CD14-positive monocyte (primary cell): ENCODE results near the gene KIF24. TPM values are rescaled to one million over a fixed set of nuclear protein-coding genes. Genes with fewer than 3 reads are reported as not detected.

ENCODE experiments used
- DNase-seq, 3 donors: peaks; one replicate each; pipeline ENCODE4 v3.0.0-alpha.2; 2011 to 2022
- H2AFZ ChIP-seq: 2 replicates; pipeline ENCODE4 v1.6.0; 2012; ENCODE audit warnings: mild to moderate bottlenecking, low read depth, low read length, inconsistent platforms; ENCODE audit not compliant: insufficient read depth, poor library complexity, severe bottlenecking
- H3K27ac ChIP-seq, 2 donors: 1 replicate in 1 of 2; 2 replicates in 1 of 2; pipeline ENCODE4 v1.5.1; 2012 to 2013; ENCODE audit warnings: low read length in 2 of 2, control low read depth in 1 of 2, inconsistent platforms in 1 of 2, low read depth in 1 of 2, mild to moderate bottlenecking in 1 of 2
- H3K27me3 ChIP-seq, 2 donors: one replicate each; pipeline versions ENCODE4 v1.6.0 to v1.6.1; 2011 to 2013; ENCODE audit warnings: low read length in 2 of 2; ENCODE audit not compliant: control insufficient read depth in 2 of 2, insufficient read depth in 2 of 2
- H3K36me3 ChIP-seq, 2 donors: replicated peaks in 1 of 2; 1 replicate in 1 of 2; 2 replicates in 1 of 2; pipeline versions ENCODE4 v1.5.1 to v1.6.1; 2012 to 2013; ENCODE audit warnings: low read length in 2 of 2, control low read depth in 1 of 2, inconsistent platforms in 1 of 2, mild to moderate bottlenecking in 1 of 2; ENCODE audit not compliant: insufficient read depth in 2 of 2, control insufficient read depth in 1 of 2
- H3K4me1 ChIP-seq, 2 donors: 1 replicate in 1 of 2; 2 replicates in 1 of 2; pipeline versions ENCODE4 v1.5.1 to v1.6.1; 2012 to 2013; ENCODE audit warnings: low read length in 2 of 2, control low read depth in 1 of 2, inconsistent platforms in 1 of 2, mild to moderate bottlenecking in 1 of 2, moderate library complexity in 1 of 2; ENCODE audit not compliant: insufficient read depth in 2 of 2, control insufficient read depth in 1 of 2
- H3K4me2 ChIP-seq: replicated peaks from 2 replicates; pipeline ENCODE3; 2012; ENCODE audit warnings: low read length, moderate library complexity, mild to moderate bottlenecking; ENCODE audit not compliant: poor library complexity, severe bottlenecking; ENCODE audit errors: extremely low read depth
- H3K4me3 ChIP-seq, 3 experiments: fragments of 200-600 bp in 1 of 3; sonication (generic) in 1 of 3; replicated peaks in 1 of 3; 1 replicate in 2 of 3; 2 replicates in 1 of 3; pipeline ENCODE4 v1.5.1; 2011 to 2013; ENCODE audit warnings: low read length in 3 of 3, mild to moderate bottlenecking in 3 of 3, control low read depth in 2 of 3, low read depth in 2 of 3, inconsistent platforms in 1 of 3, moderate library complexity in 1 of 3
- H3K79me2 ChIP-seq: 2 replicates; pipeline ENCODE4 v1.6.0; 2012; ENCODE audit warnings: mild to moderate bottlenecking, control low read depth, inconsistent platforms, low read length, moderate library complexity; ENCODE audit not compliant: insufficient read depth
- H3K9ac ChIP-seq: 2 replicates; pipeline ENCODE4 v1.6.0; 2017; ENCODE audit warnings: low read length, mild to moderate bottlenecking; ENCODE audit not compliant: insufficient read depth, poor library complexity, severe bottlenecking
- H3K9me3 ChIP-seq, 2 donors: replicated peaks in 1 of 2; 1 replicate in 1 of 2; 2 replicates in 1 of 2; pipeline versions ENCODE4 v1.5.1 to v1.6.1; 2012 to 2013; ENCODE audit warnings: low read length in 2 of 2, control low read depth in 1 of 2; ENCODE audit not compliant: control insufficient read depth in 1 of 2, insufficient read depth in 1 of 2
- H4K20me1 ChIP-seq: 2 replicates; pipeline ENCODE4 v1.6.0; 2012; ENCODE audit warnings: mild to moderate bottlenecking, low read length, control low read depth, moderate library complexity; ENCODE audit not compliant: insufficient read depth
- H3K27ac Mint-ChIP-seq, 7 donors: one replicate each; pipeline ENCODE4 v1.8.0; 2020; ENCODE audit warnings: mild to moderate bottlenecking in 7 of 7, mixed read lengths in 7 of 7, moderate library complexity in 6 of 7, inconsistent platforms in 2 of 7
- H3K27me3 Mint-ChIP-seq, 3 donors: one replicate each; pipeline ENCODE4 v1.8.0; 2021 to 2022; ENCODE audit warnings: low read depth in 3 of 3, mild to moderate bottlenecking in 3 of 3, mixed read lengths in 3 of 3, moderate library complexity in 3 of 3, inconsistent platforms in 1 of 3
- H3K36me3 Mint-ChIP-seq, 2 donors: one replicate each; pipeline ENCODE4 v1.8.0; 2020; ENCODE audit warnings: mixed read lengths in 2 of 2, inconsistent platforms in 1 of 2, mild to moderate bottlenecking in 1 of 2
- H3K4me1 Mint-ChIP-seq: one replicate; pipeline ENCODE4 v1.8.0; 2020; ENCODE audit warnings: mild to moderate bottlenecking, mixed read lengths
- H3K4me3 Mint-ChIP-seq, 2 donors: one replicate each; pipeline ENCODE4 v1.8.0; 2020; ENCODE audit warnings: mild to moderate bottlenecking in 2 of 2, mixed read lengths in 2 of 2, moderate library complexity in 1 of 2
- H3K9me3 Mint-ChIP-seq, 7 donors: one replicate each; pipeline ENCODE4 v1.8.0; 2020 to 2022; ENCODE audit warnings: mixed read lengths in 7 of 7, mild to moderate bottlenecking in 6 of 7, moderate library complexity in 6 of 7, inconsistent platforms in 2 of 7
- WGBS: methylation state at CpG from one replicate; pipeline ENCODE4 v1.1.5; 2013; ENCODE audit warnings: missing lambda C conversion rate; ENCODE audit not compliant: insufficient coverage; 5-methylcytosine and 5-hydroxymethylcytosine counted together
- intact Hi-C, 2 donors: fragments of 100-400 bp; cut with micrococcal nuclease; formaldehyde crosslinking; loops; one replicate each; pipeline versions ENCODE4 v1.15.0 to v1.15.1; 2023
- polyA plus RNA-seq, 3 donors: library from polyadenylated mRNA; depleted of rRNA in 1 of 3; unstranded in 2 of 3; stranded (reverse) in 1 of 3; fragments of 300-500 nt in 2 of 3; fragments of >200 nt in 1 of 3; fragmentation: Illumina TruSeq in 2 of 3; gene quantifications; 1 replicate in 2 of 3; 2 replicates in 1 of 3; pipeline ENCODE4 v1.2.3, GENCODE V29; 2012 to 2021
- small RNA-seq: library from RNA; depleted of rRNA; stranded (forward); fragments of <200 nt; gene quantifications from one replicate; pipeline ENCODE3, GENCODE V24; 2012; ENCODE audit warnings: low read depth; ENCODE audit not compliant: insufficient read length
- TF ChIP-seq, protein P1 (sequence below): fragments of 200-600 bp; IDR thresholded peaks from one replicate; pipeline ENCODE4 v1.8.0; 2022; ENCODE audit warnings: antibody characterized with exemption, mild to moderate bottlenecking

KIF24 gene
- polyA plus RNA-seq, 3 donors = 0.13 to 0.31 TPM; not detected in 1

DNA sequence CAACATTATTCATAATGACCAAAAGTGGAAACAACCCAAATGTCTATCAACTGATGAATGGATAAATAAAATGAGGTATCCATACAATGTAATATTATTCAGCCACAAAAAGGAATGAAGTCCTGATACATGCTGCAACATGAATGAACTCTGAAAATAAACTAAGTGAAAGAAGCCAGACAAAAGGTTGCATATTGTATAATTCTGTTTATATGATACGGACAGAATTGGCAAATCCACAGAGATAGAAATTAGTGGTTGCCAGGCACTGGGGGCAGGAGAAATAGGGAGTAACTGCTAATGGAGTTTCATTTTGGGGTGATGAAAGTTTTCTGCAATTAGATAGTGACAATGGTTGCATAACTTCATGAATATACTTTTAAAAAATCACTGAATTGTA lies 47.0 kb downstream of the KIF24 start:
- peaks cover 3% of the 10 kb centered on the region for H3K4me1 Mint-ChIP-seq
- H3K4me3 ChIP-seq = no peak overlapping the region
- no peaks in the 10 kb centered on the region for H4K20me1 ChIP-seq
- H3K9me3 Mint-ChIP-seq = peaks cover 0 to 3% (median 0%) of the 10 kb centered on the region in 7 donors
- H3K9me3 ChIP-seq = no peaks in the 10 kb centered on the region
- no peaks in the 10 kb centered on the region for H3K27me3 ChIP-seq
- no peak for DNase-seq
- no peak overlapping the region for H3K9ac ChIP-seq
- H3K27ac ChIP-seq = no peak overlapping the region
- TF ChIP-seq, protein P1, sequence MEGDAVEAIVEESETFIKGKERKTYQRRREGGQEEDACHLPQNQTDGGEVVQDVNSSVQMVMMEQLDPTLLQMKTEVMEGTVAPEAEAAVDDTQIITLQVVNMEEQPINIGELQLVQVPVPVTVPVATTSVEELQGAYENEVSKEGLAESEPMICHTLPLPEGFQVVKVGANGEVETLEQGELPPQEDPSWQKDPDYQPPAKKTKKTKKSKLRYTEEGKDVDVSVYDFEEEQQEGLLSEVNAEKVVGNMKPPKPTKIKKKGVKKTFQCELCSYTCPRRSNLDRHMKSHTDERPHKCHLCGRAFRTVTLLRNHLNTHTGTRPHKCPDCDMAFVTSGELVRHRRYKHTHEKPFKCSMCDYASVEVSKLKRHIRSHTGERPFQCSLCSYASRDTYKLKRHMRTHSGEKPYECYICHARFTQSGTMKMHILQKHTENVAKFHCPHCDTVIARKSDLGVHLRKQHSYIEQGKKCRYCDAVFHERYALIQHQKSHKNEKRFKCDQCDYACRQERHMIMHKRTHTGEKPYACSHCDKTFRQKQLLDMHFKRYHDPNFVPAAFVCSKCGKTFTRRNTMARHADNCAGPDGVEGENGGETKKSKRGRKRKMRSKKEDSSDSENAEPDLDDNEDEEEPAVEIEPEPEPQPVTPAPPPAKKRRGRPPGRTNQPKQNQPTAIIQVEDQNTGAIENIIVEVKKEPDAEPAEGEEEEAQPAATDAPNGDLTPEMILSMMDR = no peak
- no peaks in the 10 kb centered on the region for H3K4me1 ChIP-seq
- no peak overlapping the region for H3K4me2 ChIP-seq
- H3K27me3 Mint-ChIP-seq = peaks cover 0 to 3% (median 0%) of the 10 kb centered on the region in 3 donors
- 100% methylated on average over 1 of the region's 1 CpG for WGBS
- H3K36me3 Mint-ChIP-seq = peaks cover 25 to 34% of the 10 kb centered on the region in 2 donors
- H3K4me3 Mint-ChIP-seq = no peak overlapping the region
- H3K79me2 ChIP-seq = no peaks in the 10 kb centered on the region
- peaks cover 0 to 9% of the 10 kb centered on the region in 2 donors for H3K36me3 ChIP-seq
- no peak overlapping the region for H2AFZ ChIP-seq
- intact Hi-C loops = no loop called here
- H3K27ac Mint-ChIP-seq = no peak overlapping the region

DNA sequence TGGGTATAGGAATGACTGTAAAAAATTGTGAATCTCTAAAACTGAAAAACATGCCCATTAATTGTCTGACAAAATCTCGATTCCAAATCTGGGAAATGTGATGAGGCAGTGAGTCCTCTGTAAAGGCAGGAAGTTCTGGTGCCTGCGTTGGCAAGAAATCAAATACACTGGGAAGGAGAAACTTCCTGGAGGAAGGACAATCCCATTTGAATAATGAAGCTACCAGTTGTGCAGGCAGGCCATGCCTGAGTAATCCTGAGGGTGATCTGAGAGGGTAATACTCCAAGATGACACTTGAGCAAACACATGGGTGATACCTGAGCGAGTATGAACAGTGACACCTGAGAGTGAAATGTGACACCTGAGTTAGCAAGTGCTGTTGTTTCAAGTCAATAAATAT lies 49.7 kb downstream of the KIF24 start:
- Histone ChIP-seq H3K4me2 (no peak overlapping the region), H3K27me3 (no peaks in the 10 kb centered on the region), H3K9me3 (no peaks in the 10 kb centered on the region), H3K4me1 (no peaks in the 10 kb centered on the region), H3K36me3 (peaks cover 0 to 5% of the 10 kb centered on the region in 2 donors), H3K79me2 (no peaks in the 10 kb centered on the region), H3K9ac (no peak overlapping the region), H3K4me3 (no peak overlapping the region), H4K20me1 (no peaks in the 10 kb centered on the region), H2AFZ (no peak overlapping the region), H3K27ac (no peak overlapping the region)
- Mint-ChIP-seq H3K9me3 (no peaks in the 10 kb centered on the region), H3K27me3 (peaks cover 0 to 3% (median 0%) of the 10 kb centered on the region in 3 donors), H3K36me3 (peaks cover 17 to 19% of the 10 kb centered on the region in 2 donors), H3K27ac (peak overlapping the region in 1 of 7 donors; percentile 10), H3K4me1 (peaks cover 3% of the 10 kb centered on the region), H3K4me3 (no peak overlapping the region)
- intact Hi-C loops = no loop called here
- WGBS = 86% methylated on average over 1 of the region's 3 CpGs
- DNase-seq = no peak
- TF ChIP-seq, protein P1 = no peak

Small RNA genes lying within 50 kb of the gene (small RNA-seq; reads per million reads assigned to genes)
- gene RNU2-50P = 1.2 reads per million

Other genes starting within 250 kb of the KIF24 start
- gene DCAF12, start 202.6 kb downstream of the KIF24 start, polyA plus RNA-seq = 10 to 100 TPM; 14.6 to 35.5 (median 22.4) TPM
- 10 to 100 TPM; 32.5 to 44.5 (median 39.2) TPM for gene UBAP1, start 150.2 kb downstream of the KIF24 start, polyA plus RNA-seq
- 10 to 100 TPM; 24.4 to 56.9 (median 38.0) TPM for gene NUDT2, start 301 bp upstream of the KIF24 start, polyA plus RNA-seq
- under 1 TPM in 2 of 3 donors, not detected in 1; 0.01 to 0.05 TPM for gene MYORG, start 47.6 kb upstream of the KIF24 start, polyA plus RNA-seq
- gene FAM219A, start 129.3 kb upstream of the KIF24 start, polyA plus RNA-seq = 10 to 100 TPM in 1 of 3 donors, 1 to 10 TPM in 1, under 1 TPM in 1; 0.61 to 15.3 (median 1.2) TPM
- not detected for gene DNAI1, start 129.5 kb upstream of the KIF24 start, polyA plus RNA-seq
- gene ENHO, start 193.7 kb upstream of the KIF24 start, polyA plus RNA-seq = 1 to 10 TPM; 2.3 to 3.2 (median 2.7) TPM